HL-60/S4 treated with phorbol 12-myristate 13-acetate at 8.2 ng/mL for 4 days and 3 days (cell line): ENCODE measurements around the gene USP6.
"Not testable (repeated sequence)": the region's sequence is repeated elsewhere in the genome, so short reads cannot be mapped to it uniquely, and the experiment has no call there.

ENCODE experiments used
- in situ Hi-C: fragments of 300-500 bp; cut with MboI; formaldehyde crosslinking; loops from 2 replicates; pipeline ENCODE4 v1.15.0; 2022; ENCODE audit warnings: low sequenced_read_pairs

Gene USP6

GRCh38 chr17:5184288-5184687 lies 68.5 kb downstream of the USP6 start:
- in situ Hi-C loops, result no loop called here

GRCh38 chr17:5191541-5192417 lies 75.9 kb downstream of the USP6 start, which contains the start of gene ZNF594:
TSS of gene ZNF594 (minus strand) at chr17:5191868. CDS start at chr17:5184256, 7,612 bp downstream.
- in situ Hi-C loops, result no loop called here

GRCh38 chr17:5194346-5194745 lies 78.5 kb downstream of the USP6 start:
- in situ Hi-C loops, result no loop called here

- in situ Hi-C loops, result no loop called here
These were observed 82.6 kb downstream of the USP6 start for GRCh38 chr17:5198472-5198871.

- in situ Hi-C loops, result no loop called here
These were observed 84.5 kb downstream of the USP6 start for GRCh38 chr17:5200360-5200759.

- in situ Hi-C loops, result no loop called here
These were observed 85.2 kb downstream of the USP6 start for GRCh38 chr17:5201011-5201410.

GRCh38 chr17:5203178-5203907 lies 87.5 kb downstream of the USP6 start:
- in situ Hi-C loops, result no loop called here

GRCh38 chr17:5203908-5204294 lies 88.1 kb downstream of the USP6 start:
- in situ Hi-C loops, result no loop called here

- in situ Hi-C loops, result no loop called here
These were observed 93.6 kb downstream of the USP6 start for GRCh38 chr17:5209396-5209795.

- in situ Hi-C loops, result no loop called here
These were observed 94.3 kb downstream of the USP6 start for GRCh38 chr17:5210091-5210490.

GRCh38 chr17:5210614-5211252 lies 94.9 kb downstream of the USP6 start:
- in situ Hi-C loops, result no loop called here

- in situ Hi-C loops, result no loop called here
These were observed 95.6 kb downstream of the USP6 start for GRCh38 chr17:5211458-5211857.

- in situ Hi-C loops, result not testable (repeated sequence)
These were observed 101.7 kb downstream of the USP6 start for GRCh38 chr17:5217562-5217961.

- in situ Hi-C loops, result no loop called here
These were observed 103.7 kb downstream of the USP6 start for GRCh38 chr17:5219536-5219935.

- in situ Hi-C loops, result no loop called here
These were observed 104.2 kb downstream of the USP6 start for GRCh38 chr17:5220074-5220473.

- in situ Hi-C loops, result not testable (repeated sequence)
These were observed 106.1 kb downstream of the USP6 start for GRCh38 chr17:5221912-5222311.
